Heart left ventricle (tissue), 16 donors: Measurements from ENCODE around the gene NPR1. TPM values are rescaled to one million over a fixed set of nuclear protein-coding genes. Genes with fewer than 3 reads are reported as not detected.

Experiments
- ATAC-seq, 4 donors: fragments of 200-7000 bp; cut with Tn5 transposase; one replicate each; pipeline ENCODE4 v1.9.1; 2020 to 2022; ENCODE audit warnings: moderate library complexity in 4 of 4, mild to moderate bottlenecking in 3 of 4, moderate number of reproducible peaks in 1 of 4
- DNase-seq, 5 donors: peaks; one replicate each; pipeline ENCODE4 v3.0.0-alpha.2; 2020
- H3K27ac ChIP-seq, 12 donors: fragments of 200-600 bp; sonication (generic) in 4 of 12; one replicate each; pipeline versions ENCODE4 v1.5.0 to v1.8.0; 2016 to 2022; ENCODE audit warnings: mild to moderate bottlenecking in 2 of 12
- H3K27me3 ChIP-seq, 9 donors: fragments of 200-600 bp; sonication (generic) in 2 of 9; one replicate each; pipeline versions ENCODE4 v1.5.1 to v1.8.0; 2016 to 2022; ENCODE audit warnings: mild to moderate bottlenecking in 3 of 9
- H3K36me3 ChIP-seq, 9 donors: fragments of 200-600 bp; sonication (generic) in 2 of 9; one replicate each; pipeline versions ENCODE4 v1.5.0 to v1.8.0; 2018 to 2022; ENCODE audit warnings: mild to moderate bottlenecking in 2 of 9
- H3K4me1 ChIP-seq, 12 donors: fragments of 200-600 bp; sonication (generic) in 4 of 12; one replicate each; pipeline versions ENCODE4 v1.5.0 to v1.8.0; 2016 to 2022; ENCODE audit warnings: mild to moderate bottlenecking in 3 of 12
- H3K4me3 ChIP-seq, 12 donors: fragments of 200-600 bp; sonication (generic) in 4 of 12; one replicate each; pipeline versions ENCODE4 v1.5.0 to v1.8.0; 2017 to 2022; ENCODE audit warnings: mild to moderate bottlenecking in 9 of 12, moderate library complexity in 4 of 12
- H3K9me3 ChIP-seq, 12 donors: fragments of 200-600 bp; sonication (generic) in 4 of 12; one replicate each; pipeline versions ENCODE4 v1.5.0 to v1.8.0; 2016 to 2022; ENCODE audit warnings: mild to moderate bottlenecking in 1 of 12
- POLR2A ChIP-seq, 2 donors: fragments of 450-650 bp; IDR thresholded peaks; one replicate each; pipeline ENCODE4 v1.6.1; 2017; ENCODE audit warnings: antibody characterized with exemption in 2 of 2, mild to moderate bottlenecking in 2 of 2, moderate library complexity in 2 of 2
- WGBS, 4 donors: extraction: QIAGEN DNeasy Blood & Tissue Kit in 2 of 4; methylation state at CpG; one replicate each; pipeline versions ENCODE4 v1.1.5 to v1.1.7; 2013 to 2018; 5-methylcytosine and 5-hydroxymethylcytosine counted together
- intact Hi-C, 10 donors: fragments of 100-400 bp; cut with DNase I; formaldehyde crosslinking; loops; one replicate each; pipeline versions ENCODE4 v1.11.1 to v1.14.2; 2022
- polyA plus RNA-seq, 2 donors: library from polyadenylated mRNA; stranded (reverse); fragments of 200-250 nt; gene quantifications; one replicate each; pipeline ENCODE4 v1.2.3, GENCODE V29; 2013
- total RNA-seq, 9 donors: library from RNA; depleted of rRNA in 2 of 9; stranded (reverse); fragments of >200 nt in 2 of 9; fragmentation: NEBNext Ultra II Directional in 3 of 9; extraction: Animal tissue kit (Norgen Biotek cat#: 25700) in 3 of 9; gene quantifications; one replicate each; pipeline versions ENCODE4 v1.1.0 to v1.2.4, GENCODE V29; 2016 to 2023
- TF ChIP-seq, protein P1 (sequence below), 12 donors: fragments of 200-600 bp; sonication (generic) in 4 of 12; IDR thresholded peaks; one replicate each; pipeline versions ENCODE4 v1.5.0 to v1.8.0; 2018 to 2022; ENCODE audit warnings: antibody characterized with exemption in 12 of 12, mild to moderate bottlenecking in 5 of 12
- donor health status: ischemic (EF 13 %, LVEDD 7.1; RV severe dilation, severe dysfunction).
- donor health status: healthy with polysubstance abuse.
- donor health status: DM: no; HTN: yes; CAD: no.
- donor health status: DM: no; HTN: no; CAD: no.
- donor health status: ischemic (EF 25% LVEDD 6.9; RV normal size, moderate dysfunction).
- donor health status: ischemic (EF 25% LVEDD 5.7; RV mildly dilated, moderate dysfunction).
- donor health status: healthy.
- donor health status: DM: yes; HTN: yes; CAD: no.
- donor health status: ischemic (EF 35%, LVEDD 5.7; RV mildly dilated, moderate dysfunction).
- donor health status: nonischemic (EF 11% LVEDD 7.7; RV severe dilation, severe dysfunction).
- donor health status: DM: yes; HTN: yes; CAD: no.
- donor health status: PGD.
- donor health status: ischemic (EF 29% LVEDD 5.4; RV normal size, mild dysfunction).
- donor health status: nonischemic (EF 23%, LVEDD 6.1; RV moderate dilation, normal function).

Gene NPR1
- total and polyA plus RNA-seq, 11 donors = 7.1 to 26.9 (median 12.2) TPM

DNA sequence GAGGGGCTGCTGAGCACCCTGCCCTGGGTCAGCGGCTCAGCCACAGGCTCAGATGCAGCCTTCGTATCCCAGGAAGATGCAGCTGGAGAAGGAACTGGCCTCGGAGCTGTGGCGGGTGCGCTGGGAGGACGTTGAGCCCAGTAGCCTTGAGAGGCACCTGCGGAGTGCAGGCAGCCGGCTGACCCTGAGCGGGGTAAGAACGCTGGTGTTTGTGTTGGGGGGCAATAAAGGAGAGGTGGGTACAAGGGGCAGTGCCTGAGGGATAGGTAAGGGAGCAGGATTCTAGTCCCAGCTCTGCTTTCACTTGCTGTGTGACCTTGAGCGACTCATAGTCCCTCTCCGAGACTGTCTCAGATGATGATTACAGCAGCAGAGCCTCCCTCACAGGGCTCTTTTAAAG is 6.4 kb downstream of the NPR1 start:
- DNase-seq (peak in 1 of 5 donors; percentile 44), ATAC-seq (no peak)
- H3K9me3 ChIP-seq = no peaks in the 10 kb centered on the region
- H3K27me3 ChIP-seq = peaks cover 0 to 8% (median 0%) of the 10 kb centered on the region in 9 donors
- H3K27ac ChIP-seq = no peak overlapping the region
- TF ChIP-seq, protein P1, sequence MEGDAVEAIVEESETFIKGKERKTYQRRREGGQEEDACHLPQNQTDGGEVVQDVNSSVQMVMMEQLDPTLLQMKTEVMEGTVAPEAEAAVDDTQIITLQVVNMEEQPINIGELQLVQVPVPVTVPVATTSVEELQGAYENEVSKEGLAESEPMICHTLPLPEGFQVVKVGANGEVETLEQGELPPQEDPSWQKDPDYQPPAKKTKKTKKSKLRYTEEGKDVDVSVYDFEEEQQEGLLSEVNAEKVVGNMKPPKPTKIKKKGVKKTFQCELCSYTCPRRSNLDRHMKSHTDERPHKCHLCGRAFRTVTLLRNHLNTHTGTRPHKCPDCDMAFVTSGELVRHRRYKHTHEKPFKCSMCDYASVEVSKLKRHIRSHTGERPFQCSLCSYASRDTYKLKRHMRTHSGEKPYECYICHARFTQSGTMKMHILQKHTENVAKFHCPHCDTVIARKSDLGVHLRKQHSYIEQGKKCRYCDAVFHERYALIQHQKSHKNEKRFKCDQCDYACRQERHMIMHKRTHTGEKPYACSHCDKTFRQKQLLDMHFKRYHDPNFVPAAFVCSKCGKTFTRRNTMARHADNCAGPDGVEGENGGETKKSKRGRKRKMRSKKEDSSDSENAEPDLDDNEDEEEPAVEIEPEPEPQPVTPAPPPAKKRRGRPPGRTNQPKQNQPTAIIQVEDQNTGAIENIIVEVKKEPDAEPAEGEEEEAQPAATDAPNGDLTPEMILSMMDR (IDR thresholded peaks at IDR 0.05) = no peak
- no peak for TF ChIP-seq POLR2A (IDR thresholded peaks at IDR 0.05)
- no peak overlapping the region for H3K4me3 ChIP-seq
- H3K36me3 ChIP-seq = peaks cover 0 to 39% (median 15%) of the 10 kb centered on the region in 9 donors
- intact Hi-C loops = no loop called here
- WGBS, 4 donors = 89 to 93% (median 91%) methylated on average over 12 of the region's 12 CpGs
- H3K4me1 ChIP-seq = peaks cover 0 to 5% (median 0%) of the 10 kb centered on the region in 12 donors

DNA sequence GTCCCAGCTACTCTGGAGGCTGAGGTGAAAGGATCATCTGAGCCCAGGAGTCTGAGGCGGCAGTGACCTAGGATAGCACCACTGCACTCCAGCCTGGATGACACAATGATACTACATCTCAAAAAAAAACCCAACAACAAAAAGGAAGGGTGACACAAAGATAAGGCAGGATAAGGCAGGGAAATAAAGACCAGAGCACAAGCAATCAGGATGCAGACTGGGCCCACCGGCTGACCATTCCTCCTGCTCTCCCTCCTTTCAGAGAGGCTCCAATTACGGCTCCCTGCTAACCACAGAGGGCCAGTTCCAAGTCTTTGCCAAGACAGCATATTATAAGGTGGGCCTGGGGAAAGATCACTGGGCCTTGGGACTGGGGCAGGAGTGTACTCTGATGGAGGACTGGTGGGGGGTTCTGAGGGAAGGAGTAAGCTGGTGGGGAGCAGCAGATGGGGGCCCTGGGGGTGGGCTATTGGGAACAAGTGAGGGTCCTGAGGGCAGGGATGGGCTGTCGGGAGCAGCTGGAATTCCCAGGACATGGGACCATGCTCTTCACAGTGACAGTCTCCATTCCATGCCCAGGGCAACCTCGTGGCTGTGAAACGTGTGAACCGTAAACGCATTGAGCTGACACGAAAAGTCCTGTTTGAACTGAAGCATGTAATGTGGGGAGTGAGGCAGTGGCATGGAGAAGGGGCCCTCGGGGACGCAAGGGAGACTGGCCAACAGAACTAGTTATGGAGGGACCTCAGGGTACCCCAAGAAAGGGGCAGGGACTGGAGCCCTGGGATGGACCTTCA is 7.3 kb downstream of the NPR1 start:
- TF ChIP-seq, protein P1 (IDR thresholded peaks at IDR 0.05) = no peak
- TF ChIP-seq POLR2A (IDR thresholded peaks at IDR 0.05) = no peak
- Histone ChIP-seq H3K9me3 (no peaks in the 10 kb centered on the region), H3K27me3 (peaks cover 0 to 2% (median 0%) of the 10 kb centered on the region in 9 donors), H3K36me3 (peaks cover 0 to 40% (median 15%) of the 10 kb centered on the region in 9 donors), H3K4me1 (peaks cover 0 to 2% (median 0%) of the 10 kb centered on the region in 12 donors), H3K4me3 (no peak overlapping the region), H3K27ac (no peak overlapping the region)
- 83 to 88% (median 84%) methylated on average over 11 of the region's 11 CpGs for WGBS, 4 donors
- intact Hi-C loops = no loop called here
- DNase-seq (peak in 1 of 5 donors; percentile 15), ATAC-seq (no peak)

DNA sequence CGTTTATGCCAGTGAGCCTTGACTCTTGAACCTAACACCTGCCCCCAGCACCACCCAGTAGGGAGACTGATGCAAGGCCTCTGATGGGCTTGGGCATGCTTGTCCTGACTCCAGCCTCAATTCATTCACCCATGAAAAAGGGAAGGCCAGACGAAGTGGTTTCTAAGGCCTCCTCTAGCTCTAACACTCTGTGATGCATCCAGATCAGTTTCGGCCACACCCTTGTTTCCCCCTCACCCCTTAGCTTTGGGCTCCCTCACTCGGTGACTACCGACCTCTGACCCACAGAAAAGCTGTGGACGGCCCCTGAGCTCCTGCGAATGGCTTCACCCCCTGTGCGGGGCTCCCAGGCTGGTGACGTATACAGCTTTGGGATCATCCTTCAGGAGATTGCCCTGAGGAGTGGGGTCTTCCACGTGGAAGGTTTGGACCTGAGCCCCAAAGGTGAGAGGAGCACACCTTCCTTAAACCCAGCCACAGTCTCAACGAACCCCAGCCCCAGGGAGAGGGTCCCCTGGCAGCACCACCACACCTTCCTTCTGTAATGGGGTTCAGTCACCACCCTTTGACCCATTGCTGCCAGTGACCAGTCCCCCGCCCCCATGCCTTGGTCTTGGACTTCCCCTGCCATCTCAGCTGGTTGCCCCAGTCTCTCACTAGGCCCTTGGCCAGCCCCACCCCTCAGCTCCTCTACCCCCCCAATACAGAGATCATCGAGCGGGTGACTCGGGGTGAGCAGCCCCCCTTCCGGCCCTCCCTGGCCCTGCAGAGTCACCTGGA is 9.0 kb downstream of the NPR1 start:
- no peaks in the 10 kb centered on the region for H3K27me3 ChIP-seq
- TF ChIP-seq POLR2A (IDR thresholded peaks at IDR 0.05) = no peak
- H3K27ac ChIP-seq = no peak overlapping the region
- H3K4me3 ChIP-seq = no peak overlapping the region
- 89 to 95% (median 90%) methylated on average over 12 to 16 of the region's 16 CpGs for WGBS, 4 donors
- DNase-seq (peak in 1 of 5 donors; percentile 33), ATAC-seq (no peak)
- no peaks in the 10 kb centered on the region for H3K9me3 ChIP-seq
- peaks cover 0 to 34% (median 10%) of the 10 kb centered on the region in 9 donors for H3K36me3 ChIP-seq
- intact Hi-C loops = no loop called here
- H3K4me1 ChIP-seq = peaks cover 0 to 4% (median 0%) of the 10 kb centered on the region in 12 donors

DNA sequence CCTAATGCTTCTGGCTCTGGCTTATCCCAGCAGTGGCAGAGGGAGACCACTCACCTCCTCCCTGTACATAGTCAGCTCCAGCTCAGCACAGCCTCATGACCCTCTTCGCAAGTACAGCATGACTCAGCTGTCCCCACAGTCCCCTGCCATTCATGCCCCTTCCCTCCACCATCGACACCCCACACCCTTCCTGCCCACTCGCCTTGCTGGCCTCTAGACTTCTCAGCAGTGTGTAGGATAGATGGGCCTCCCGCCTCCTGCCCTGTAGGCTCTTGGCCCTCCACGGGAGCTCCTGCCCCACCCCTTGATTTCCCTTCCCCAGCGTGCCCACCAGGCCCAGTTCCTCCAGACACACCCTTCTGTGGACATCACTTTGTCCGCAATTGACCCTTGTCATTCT is 9.8 kb downstream of the NPR1 start:
- peak in 1 of 5 donors; percentile 28 for DNase-seq
- H3K4me3 ChIP-seq = no peak overlapping the region
- no peak overlapping the region for H3K27ac ChIP-seq
- ATAC-seq = no peak
- no peaks in the 10 kb centered on the region for H3K9me3 ChIP-seq
- no peak for TF ChIP-seq POLR2A (IDR thresholded peaks at IDR 0.05)
- TF ChIP-seq, protein P1 (IDR thresholded peaks at IDR 0.05) = no peak
- no peaks in the 10 kb centered on the region for H3K27me3 ChIP-seq
- H3K36me3 ChIP-seq = peaks cover 0 to 27% (median 4%) of the 10 kb centered on the region in 9 donors
- 83 to 88% (median 85%) methylated on average over 7 of the region's 7 CpGs for WGBS, 4 donors
- peaks cover 0 to 4% (median 0%) of the 10 kb centered on the region in 12 donors for H3K4me1 ChIP-seq
- intact Hi-C loops = no loop called here
